Cardiac fibroblast (primary cell): ENCODE results near the gene TMEM270.
"Not testable (repeated sequence)": the region's sequence is repeated elsewhere in the genome, so short reads cannot be mapped to it uniquely, and the experiment has no call there.

Experiments used
- DNase-seq, 2 donors: peaks; one replicate each; pipeline versions ENCODE4 v3.0.0 to v3.0.0-alpha.2; 2010; ENCODE audit warnings: low read depth in 2 of 2
- H3K4me3 ChIP-seq, 2 donors: replicated peaks in 1 of 2; 1 replicate in 1 of 2; 2 replicates in 1 of 2; pipeline ENCODE4 v1.5.1; 2011; ENCODE audit warnings: low read depth in 2 of 2, low read length in 2 of 2, mild to moderate bottlenecking in 2 of 2, moderate library complexity in 1 of 2
- TF ChIP-seq, protein P1 (sequence below): IDR thresholded peaks from one replicate; pipeline ENCODE4 v1.5.1; 2011; ENCODE audit warnings: low read depth, mild to moderate bottlenecking, low read length, inconsistent platforms

Gene TMEM270

DNA sequence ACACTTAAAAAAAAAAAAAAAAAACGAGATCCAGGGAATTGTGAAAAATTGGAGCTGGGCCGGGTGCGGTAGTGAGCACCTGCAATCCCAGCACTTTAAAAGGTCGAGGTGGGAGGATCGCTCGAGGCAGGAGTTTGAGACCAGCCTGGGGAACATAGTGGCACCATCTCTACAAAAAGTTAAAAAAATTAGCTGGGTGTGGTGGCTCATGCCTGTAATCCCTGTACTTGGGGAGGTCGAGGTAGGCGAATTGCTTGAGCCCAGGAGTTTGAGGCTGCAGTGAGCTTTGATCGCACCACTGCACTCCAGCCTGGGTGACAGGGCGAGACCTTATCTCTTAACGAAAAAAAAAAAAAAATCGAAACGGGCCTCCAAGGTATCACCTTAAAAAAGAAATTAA lies 28.2 kb upstream of the TMEM270 start:
- TF ChIP-seq, protein P1, sequence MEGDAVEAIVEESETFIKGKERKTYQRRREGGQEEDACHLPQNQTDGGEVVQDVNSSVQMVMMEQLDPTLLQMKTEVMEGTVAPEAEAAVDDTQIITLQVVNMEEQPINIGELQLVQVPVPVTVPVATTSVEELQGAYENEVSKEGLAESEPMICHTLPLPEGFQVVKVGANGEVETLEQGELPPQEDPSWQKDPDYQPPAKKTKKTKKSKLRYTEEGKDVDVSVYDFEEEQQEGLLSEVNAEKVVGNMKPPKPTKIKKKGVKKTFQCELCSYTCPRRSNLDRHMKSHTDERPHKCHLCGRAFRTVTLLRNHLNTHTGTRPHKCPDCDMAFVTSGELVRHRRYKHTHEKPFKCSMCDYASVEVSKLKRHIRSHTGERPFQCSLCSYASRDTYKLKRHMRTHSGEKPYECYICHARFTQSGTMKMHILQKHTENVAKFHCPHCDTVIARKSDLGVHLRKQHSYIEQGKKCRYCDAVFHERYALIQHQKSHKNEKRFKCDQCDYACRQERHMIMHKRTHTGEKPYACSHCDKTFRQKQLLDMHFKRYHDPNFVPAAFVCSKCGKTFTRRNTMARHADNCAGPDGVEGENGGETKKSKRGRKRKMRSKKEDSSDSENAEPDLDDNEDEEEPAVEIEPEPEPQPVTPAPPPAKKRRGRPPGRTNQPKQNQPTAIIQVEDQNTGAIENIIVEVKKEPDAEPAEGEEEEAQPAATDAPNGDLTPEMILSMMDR: no peak
- no peak for DNase-seq
- H3K4me3 ChIP-seq: no peak overlapping the region

DNA sequence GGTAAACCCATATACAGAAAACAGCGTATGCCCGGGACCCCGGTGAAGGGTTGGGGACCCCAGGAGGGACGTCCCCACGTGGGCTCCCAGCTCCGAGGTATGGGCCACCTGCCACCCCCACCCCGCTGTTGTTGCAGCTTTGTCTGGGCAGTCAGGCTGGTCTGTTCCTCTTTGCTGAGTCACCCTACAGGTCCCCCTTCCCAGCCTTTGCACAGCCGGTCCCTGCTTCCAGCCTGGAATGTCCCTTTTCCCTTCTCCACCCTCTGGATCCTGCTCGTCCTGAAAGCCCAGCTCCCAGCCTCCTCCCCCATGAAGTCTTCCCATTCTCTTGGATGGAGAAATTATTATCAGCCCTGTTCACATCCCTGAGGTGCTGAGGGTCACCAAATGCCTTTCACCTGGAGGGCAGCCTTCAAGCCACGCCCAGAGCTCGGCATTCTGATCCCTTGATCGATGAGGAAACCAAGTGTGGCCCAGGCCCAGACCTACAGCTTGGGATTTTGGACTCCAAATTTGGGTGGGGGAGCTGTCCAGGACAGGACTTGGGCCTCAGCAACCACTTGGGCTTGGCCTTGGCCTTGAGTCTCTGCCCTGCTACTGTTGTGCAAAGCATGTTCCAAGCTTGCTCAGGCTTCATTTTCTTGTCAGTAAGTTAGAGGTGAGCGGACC lies 27.6 kb upstream of the TMEM270 start:
- TF ChIP-seq, protein P1: no peak
- H3K4me3 ChIP-seq: no peak overlapping the region
- DNase-seq: no peak

DNA sequence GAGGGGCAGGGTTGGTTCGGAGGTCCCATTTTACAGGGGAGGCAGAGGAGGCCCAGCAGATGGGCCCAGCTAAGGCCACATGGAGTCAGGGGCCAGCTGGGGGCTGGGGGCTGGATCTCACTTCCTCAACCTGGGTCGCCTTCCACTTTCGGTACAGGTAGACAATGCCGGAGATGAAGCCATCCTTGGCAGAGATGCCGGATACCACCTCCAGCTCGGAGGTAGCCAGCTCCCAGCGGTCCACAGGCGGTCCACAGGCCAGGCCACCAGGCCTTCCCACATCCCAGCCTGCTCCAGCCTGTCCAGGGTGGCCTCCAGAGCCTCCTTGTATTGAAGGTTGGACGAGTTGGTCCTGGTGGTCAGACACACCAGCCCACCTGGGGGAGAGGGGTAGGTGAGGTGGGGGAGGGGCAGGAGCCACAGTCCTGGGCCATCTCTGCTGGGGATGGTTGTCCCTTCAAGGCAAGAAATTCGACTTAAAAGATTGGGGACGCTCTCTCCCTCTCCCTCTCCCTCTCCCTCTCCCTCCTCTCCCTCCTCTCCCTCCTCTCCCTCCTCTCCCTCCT lies 26.2 kb upstream of the TMEM270 start:
- TF ChIP-seq, protein P1: no peak
- no peak overlapping the region for H3K4me3 ChIP-seq
- DNase-seq: no peak

DNA sequence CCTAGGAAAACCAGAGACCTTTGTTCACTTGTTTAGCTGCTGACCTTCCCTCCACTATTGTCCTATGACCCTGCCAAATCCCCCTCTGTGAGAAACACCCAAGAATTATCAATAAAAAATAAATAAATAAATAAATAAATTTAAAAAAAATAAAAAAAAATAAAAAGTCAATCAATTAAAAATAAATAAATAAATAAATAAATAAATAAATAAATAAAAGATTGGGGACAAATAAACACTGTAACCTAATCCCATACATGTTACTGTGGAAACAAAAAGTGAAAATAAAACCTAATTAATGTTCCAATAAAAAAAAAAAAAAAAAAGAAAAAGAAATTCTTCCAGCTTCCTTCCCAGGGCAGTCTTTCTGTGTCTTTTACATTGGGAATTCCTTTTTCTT lies 23.8 kb upstream of the TMEM270 start:
- not testable (repeated sequence) for H3K4me3 ChIP-seq, DNase-seq

DNA sequence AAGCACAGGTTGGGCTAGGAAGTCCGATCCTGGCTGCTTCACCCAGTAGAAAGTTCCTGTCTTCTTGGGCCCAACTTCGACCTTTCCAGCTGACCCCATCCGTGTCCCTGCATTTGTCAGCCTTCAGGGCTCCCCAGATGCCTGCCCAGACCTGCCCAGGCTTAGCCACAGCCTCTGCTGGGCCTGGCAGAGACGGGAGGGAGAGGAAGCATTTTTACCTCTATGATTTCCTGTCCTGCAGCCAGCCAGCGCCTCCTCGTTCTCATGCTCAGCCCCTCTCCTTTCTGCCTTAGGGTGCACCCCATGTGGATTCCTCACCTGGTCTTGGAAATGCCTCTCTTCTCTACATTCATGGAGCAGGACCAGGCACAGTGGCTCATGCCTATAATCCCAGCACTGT lies 22.3 kb upstream of the TMEM270 start:
- DNase-seq: no peak
- TF ChIP-seq, protein P1: no peak
- no peak overlapping the region for H3K4me3 ChIP-seq

DNA sequence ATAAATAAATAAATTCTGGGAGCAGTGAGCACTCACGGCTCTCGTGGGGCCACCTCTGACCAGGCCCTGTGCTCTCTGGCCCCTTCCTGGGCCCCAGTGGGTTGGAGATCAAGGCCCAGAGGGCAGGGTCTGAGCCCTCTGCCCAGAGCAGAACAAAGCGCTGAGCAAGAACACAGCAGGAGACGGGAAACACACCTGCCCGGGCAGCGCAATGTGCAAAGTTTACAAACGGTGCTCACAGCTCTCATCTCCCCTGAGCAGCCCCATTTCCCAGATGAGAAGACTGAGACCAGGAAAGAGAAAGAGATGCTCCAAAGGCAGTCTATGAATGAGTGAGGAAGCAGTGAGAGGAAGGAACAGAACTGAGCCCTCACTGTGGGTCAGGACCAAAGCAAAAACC lies 21.7 kb upstream of the TMEM270 start:
- H3K4me3 ChIP-seq: no peak overlapping the region
- TF ChIP-seq, protein P1: no peak
- DNase-seq: no peak

DNA sequence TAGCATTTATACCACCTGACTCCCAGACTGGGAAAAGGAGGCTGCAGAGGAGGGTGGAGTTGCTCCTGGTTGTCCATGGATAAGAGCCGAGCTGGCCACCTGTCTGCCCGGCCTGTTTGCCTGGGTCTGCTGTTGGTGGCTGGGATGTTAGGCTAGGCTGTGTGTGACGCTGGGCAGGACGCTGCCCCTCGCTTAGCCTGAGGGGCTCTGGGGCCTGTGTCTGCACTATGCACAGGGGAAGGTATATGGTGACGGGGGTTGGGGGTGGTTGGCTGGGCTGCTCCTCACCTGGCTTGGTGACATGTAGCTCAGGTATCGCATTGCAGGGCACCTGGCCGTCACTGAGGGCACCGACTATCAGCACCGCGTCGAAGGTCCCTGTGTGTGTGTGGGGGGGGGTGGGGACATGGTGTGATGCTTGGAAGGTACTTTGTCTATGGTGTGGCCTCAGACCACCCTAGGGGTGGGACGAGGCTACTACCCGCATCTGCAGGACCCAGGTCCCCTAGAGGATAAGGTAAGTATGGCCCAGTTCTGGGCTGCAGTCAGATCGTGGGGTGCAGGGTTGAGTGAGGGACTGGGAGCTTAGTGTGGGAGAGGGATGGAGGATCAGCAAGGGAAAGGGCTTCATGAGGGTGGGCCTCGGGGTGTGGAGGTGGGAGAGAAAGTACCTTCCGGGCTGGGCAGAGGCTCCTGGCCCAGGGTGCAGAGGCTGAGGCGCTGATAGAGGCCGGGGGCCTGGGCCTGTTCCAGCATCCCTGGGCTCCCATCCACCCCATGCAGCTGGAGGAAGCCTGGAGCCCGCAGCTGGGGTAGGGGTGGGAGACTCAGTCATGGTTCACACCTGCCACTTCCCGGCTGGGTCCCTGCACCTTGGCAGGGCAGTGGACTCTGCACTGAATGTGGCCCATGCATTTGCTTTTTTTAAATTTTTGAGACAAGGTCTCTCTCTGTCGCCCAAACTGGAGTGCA lies 20.9 kb upstream of the TMEM270 start:
- no peak overlapping the region for H3K4me3 ChIP-seq

More for the DNA sequence above, 20.9 kb upstream of the TMEM270 start:
- TF ChIP-seq, protein P1: no peak
- DNase-seq: no peak
